Left lung (tissue), 10 donors: ENCODE measurements around the gene RAI1. TPM values are rescaled to one million over a fixed set of nuclear protein-coding genes. Genes with fewer than 3 reads are reported as not detected.

Experiments used
- ATAC-seq: fragments of 200-7000 bp; cut with Tn5 transposase; one replicate; pipeline ENCODE4 v1.9.1; 2020; ENCODE audit warnings: moderate library complexity
- DNase-seq, 4 donors: peaks; one replicate each; pipeline ENCODE4 v3.0.0-alpha.2; 2013 to 2020
- H3K27ac ChIP-seq, 2 donors: fragments of 200-600 bp; sonication (generic) in 1 of 2; one replicate each; pipeline versions ENCODE4 v1.5.0 to v1.8.0; 2020 to 2021
- H3K27me3 ChIP-seq, 2 donors: fragments of 200-600 bp; sonication (generic) in 1 of 2; one replicate each; pipeline versions ENCODE4 v1.5.0 to v1.8.0; 2020 to 2021
- H3K36me3 ChIP-seq, 2 donors: fragments of 200-600 bp; sonication (generic) in 1 of 2; one replicate each; pipeline versions ENCODE4 v1.5.0 to v1.8.0; 2020 to 2021
- H3K4me1 ChIP-seq, 2 donors: fragments of 200-600 bp; one replicate each; pipeline ENCODE4 v1.8.0; 2021
- H3K4me3 ChIP-seq, 2 donors: fragments of 200-600 bp; sonication (generic) in 1 of 2; one replicate each; pipeline versions ENCODE4 v1.5.0 to v1.8.0; 2020 to 2021; ENCODE audit warnings: mild to moderate bottlenecking in 1 of 2
- H3K9me3 ChIP-seq, 2 donors: fragments of 200-600 bp; sonication (generic) in 1 of 2; one replicate each; pipeline versions ENCODE4 v1.5.0 to v1.8.0; 2020 to 2021
- CTCF ChIP-seq, 2 donors: fragments of 200-600 bp; sonication (generic) in 1 of 2; IDR thresholded peaks; one replicate each; pipeline versions ENCODE4 v1.5.0 to v1.8.0; 2021; ENCODE audit warnings: antibody characterized with exemption in 2 of 2
- intact Hi-C, 2 donors: fragments of 100-400 bp; cut with DNase I; formaldehyde crosslinking; loops; one replicate each; pipeline versions ENCODE4 v1.11.2 to v1.14.2; 2022
- polyA plus RNA-seq, 6 donors: library from polyadenylated mRNA; unstranded; fragments of 120-200 nt; gene quantifications; one replicate each; pipeline ENCODE4 v1.2.1, GENCODE V29; 2013; ENCODE audit not compliant: insufficient read length in 6 of 6
- total RNA-seq, 2 donors: library from RNA; stranded (reverse); fragmentation: NEBNext Ultra II Directional; extraction: Animal tissue kit (Norgen Biotek cat#: 25700); gene quantifications; one replicate each; pipeline ENCODE4 v1.2.1, GENCODE V29; 2021
- donor health status: DM: no; HTN: yes; CAD: no.
- donor health status: DM: no; HTN: no; CAD: no.

RAI1 gene
- total and polyA plus RNA-seq, 8 donors = 28.8 to 43.8 (median 34.7) TPM

GRCh38 chr17:17702449-17703139 is 21.3 kb downstream of the RAI1 start:
- Histone ChIP-seq H3K4me3 (no peak overlapping the region), H3K36me3 (no peaks in the 10 kb centered on the region), H3K4me1 (peaks cover 15 to 49% of the 10 kb centered on the region in 2 donors), H3K9me3 (no peaks in the 10 kb centered on the region), H3K27me3 (peaks cover 0 to 11% of the 10 kb centered on the region in 2 donors), H3K27ac (no peak overlapping the region)
- intact Hi-C loops = no loop called here
- no peak for TF ChIP-seq CTCF (IDR thresholded peaks at IDR 0.05)
- ATAC-seq = no peak
- DNase-seq = no peak

GRCh38 chr17:17703140-17703919 is 22.1 kb downstream of the RAI1 start:
- ATAC-seq = no peak
- H3K4me1 ChIP-seq = peaks cover 15 to 46% of the 10 kb centered on the region in 2 donors
- H3K27ac ChIP-seq = no peak overlapping the region
- DNase-seq = no peak
- H3K4me3 ChIP-seq = no peak overlapping the region
- H3K9me3 ChIP-seq = no peaks in the 10 kb centered on the region
- intact Hi-C loops = no loop called here
- TF ChIP-seq CTCF (IDR thresholded peaks at IDR 0.05) = no peak
- H3K27me3 ChIP-seq = peaks cover 0 to 11% of the 10 kb centered on the region in 2 donors
- no peaks in the 10 kb centered on the region for H3K36me3 ChIP-seq

DNA sequence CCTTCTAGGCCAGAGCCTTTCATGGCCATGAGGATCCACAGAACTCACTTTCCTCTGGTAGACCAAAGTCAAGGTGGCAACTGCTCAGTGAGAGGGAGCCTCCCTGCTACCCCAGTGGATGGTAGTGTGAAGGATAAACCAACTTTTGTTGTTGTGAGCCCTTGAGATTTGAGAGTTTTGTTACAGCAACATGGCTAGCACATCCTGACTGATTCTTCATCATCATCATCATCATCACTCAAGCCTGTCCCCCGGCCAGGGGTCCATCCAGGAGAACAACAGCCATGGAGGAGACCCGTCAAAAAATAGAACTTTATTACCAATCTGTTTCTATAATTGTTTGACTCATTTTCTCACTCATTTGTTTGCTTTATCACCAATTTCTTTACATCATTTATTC is 23.7 kb downstream of the RAI1 start:
- TF ChIP-seq CTCF (IDR thresholded peaks at IDR 0.05) = no peak
- intact Hi-C loops = no loop called here
- H3K9me3 ChIP-seq = no peaks in the 10 kb centered on the region
- H3K27ac ChIP-seq = no peak overlapping the region
- no peaks in the 10 kb centered on the region for H3K36me3 ChIP-seq
- ATAC-seq (no peak), DNase-seq (no peak)
- H3K4me1 ChIP-seq = peaks cover 4 to 36% of the 10 kb centered on the region in 2 donors
- H3K27me3 ChIP-seq = peaks cover 0 to 11% of the 10 kb centered on the region in 2 donors
- H3K4me3 ChIP-seq = no peak overlapping the region

DNA sequence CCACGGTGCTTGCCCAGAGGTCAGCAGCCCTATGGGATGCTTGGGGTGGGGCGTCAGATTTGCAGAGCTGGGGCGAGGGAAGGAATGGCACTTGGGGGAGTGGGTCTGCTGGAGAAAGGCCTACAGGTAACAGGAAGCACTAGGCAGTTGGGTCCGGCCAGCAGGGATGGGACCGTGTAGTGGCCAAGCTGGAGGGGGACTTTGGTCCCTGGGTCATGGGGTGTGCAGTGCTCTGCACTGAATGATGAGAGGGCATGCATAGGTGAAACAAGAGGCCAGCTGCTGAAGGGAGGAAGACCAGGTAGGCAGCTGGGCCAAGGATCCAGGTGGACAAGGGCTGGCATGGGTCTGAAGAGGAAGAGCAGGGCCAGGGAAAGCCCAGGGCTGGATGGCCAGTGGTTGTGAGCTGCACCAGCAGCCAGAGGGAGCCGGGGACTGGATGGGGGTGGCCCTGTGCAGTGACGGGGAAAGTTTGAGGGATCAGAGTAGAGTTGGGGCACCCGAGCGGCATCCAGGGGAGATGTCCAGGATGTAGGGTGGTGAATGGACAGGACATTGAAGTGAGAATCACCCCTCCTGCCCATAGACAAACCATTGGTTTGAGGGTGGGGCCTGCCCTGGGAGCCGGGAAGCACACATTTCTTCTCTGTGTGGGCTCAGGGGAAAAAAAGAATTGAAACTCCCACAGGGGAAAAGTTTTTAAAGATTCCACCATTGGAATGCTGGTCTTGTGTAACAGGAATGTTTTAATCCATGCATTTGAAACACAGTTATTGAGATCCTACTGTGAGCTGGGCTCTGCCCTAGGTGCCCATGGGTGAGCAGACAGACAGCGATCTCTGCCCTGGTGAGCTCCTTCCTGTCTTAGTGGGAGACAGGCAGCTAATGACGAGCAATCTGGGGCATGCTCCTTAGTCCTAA is 25.1 kb downstream of the RAI1 start:
- Histone ChIP-seq H3K36me3 (no peaks in the 10 kb centered on the region), H3K9me3 (no peaks in the 10 kb centered on the region), H3K4me3 (no peak overlapping the region), H3K27me3 (no peaks in the 10 kb centered on the region), H3K27ac (no peak overlapping the region), H3K4me1 (peaks cover 16 to 36% of the 10 kb centered on the region in 2 donors)
- no peak for DNase-seq
- no peak for ATAC-seq
- intact Hi-C loops = no loop called here
- no peak for TF ChIP-seq CTCF (IDR thresholded peaks at IDR 0.05)
